ENCODE results near the gene KIF20A. TPM values are rescaled to one million over a fixed set of nuclear protein-coding genes. Genes with fewer than 3 reads are reported as not detected.

The KIF20A gene
- total and polyA plus RNA-seq, 3 experiments from 2014 or later: 0.13 to 29.3 (median 27.2) TPM

Other genes with a start within 250 kb of the KIF20A start
- gene FAM13B, start 146.0 kb upstream of the KIF20A start, total RNA-seq: 10 to 100 TPM; 25.3 to 28.9 TPM
- 37.2 TPM for gene FAM13B, start 146.0 kb upstream of the KIF20A start, polyA plus RNA-seq
- gene WNT8A, start 95.1 kb upstream of the KIF20A start, total RNA-seq: not detected
- gene WNT8A, start 95.1 kb upstream of the KIF20A start, polyA plus RNA-seq: not detected
- gene NME5, start 39.7 kb upstream of the KIF20A start, total RNA-seq: not detected
- gene NME5, start 39.7 kb upstream of the KIF20A start, polyA plus RNA-seq: not detected
- 10 to 100 TPM; 62.6 to 64.8 TPM for gene BRD8, start 482 bp upstream of the KIF20A start, total RNA-seq
- gene BRD8, start 482 bp upstream of the KIF20A start, polyA plus RNA-seq: 23.2 TPM
- gene CDC23, start 34.2 kb downstream of the KIF20A start, total RNA-seq: 10 to 100 TPM; 48.7 to 49.7 TPM
- 21.9 TPM for gene CDC23, start 34.2 kb downstream of the KIF20A start, polyA plus RNA-seq
- not detected for gene GFRA3, start 95.5 kb downstream of the KIF20A start, total RNA-seq
- gene GFRA3, start 95.5 kb downstream of the KIF20A start, polyA plus RNA-seq: not detected
- gene CDC25C, start 152.7 kb downstream of the KIF20A start, total RNA-seq: 1 to 10 TPM; 4.3 to 5.3 TPM
- gene CDC25C, start 152.7 kb downstream of the KIF20A start, polyA plus RNA-seq: not detected
- 10 to 100 TPM; 29.5 to 32.2 TPM for gene FAM53C, start 159.2 kb downstream of the KIF20A start, total RNA-seq
- 20.6 TPM for gene FAM53C, start 159.2 kb downstream of the KIF20A start, polyA plus RNA-seq
- gene KDM3B, start 173.6 kb downstream of the KIF20A start, total RNA-seq: 10 to 100 TPM; 42.4 to 44.7 TPM
- 14.7 TPM for gene KDM3B, start 173.6 kb downstream of the KIF20A start, polyA plus RNA-seq